A673 (cell line): ENCODE data around the gene ELFN1.

Source experiments
- CTCF ChIP-seq: fragments of 300-800, 200-600 bp; sonication (generic); conservative IDR thresholded peaks from 2 replicates; pipeline ENCODE4 v1.5.1; 2017; ENCODE audit warnings: low read depth, mild to moderate bottlenecking, antibody characterized with exemption, low read length, moderate library complexity, mixed read lengths
- EZH2 ChIP-seq: fragments of 200-600 bp; sonication (generic); IDR thresholded peaks from 2 replicates; pipeline ENCODE4 v1.6.1; 2017; ENCODE audit warnings: borderline replicate concordance, low read depth, mild to moderate bottlenecking, mixed read lengths, antibody characterized with exemption, low read length; ENCODE audit not compliant: poor library complexity, severe bottlenecking

- TF ChIP-seq CTCF, result no peak
- no peak for TF ChIP-seq EZH2
These were observed 21.8 kb downstream of the ELFN1 start for GRCh38 chr7:1691601-1692514.
